ENCODE data around the gene C16orf89. TPM values are rescaled to one million over a fixed set of nuclear protein-coding genes. Genes with fewer than 3 reads are reported as not detected.
"Not testable (repeated sequence)": the region's sequence is repeated elsewhere in the genome, so short reads cannot be mapped to it uniquely, and the experiment has no call there.

The C16orf89 gene
- total and polyA plus RNA-seq, 2 experiments from 2014 or later = 2.8 to 4.4 TPM

DNA sequence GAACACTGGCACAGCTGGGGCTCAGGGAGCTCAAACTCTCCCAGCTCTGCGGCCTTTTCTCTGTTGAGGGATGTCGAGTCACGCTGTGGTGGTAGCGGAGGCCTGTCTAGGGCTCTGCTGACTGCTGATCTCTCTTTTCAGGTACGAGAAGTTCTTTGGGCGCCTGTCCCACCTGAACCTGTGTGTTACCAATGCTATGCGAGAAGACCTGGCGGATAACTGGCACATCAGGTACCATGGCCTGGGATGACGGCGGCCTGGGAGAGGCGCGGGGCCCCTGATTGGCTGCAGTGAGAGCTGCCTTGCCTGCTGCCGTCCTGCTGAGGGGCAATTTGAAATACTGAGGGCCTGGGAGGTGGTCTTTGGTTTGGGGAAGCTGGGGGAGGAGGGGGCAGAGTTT is 11.5 kb upstream of the C16orf89 start:
- no peak overlapping the region for H3K4me2 ChIP-seq
- H3K4me3 ChIP-seq = no peak overlapping the region
- H3K27me3 ChIP-seq (ENCODE audit: insufficient read depth) = no peaks in the 10 kb centered on the region
- Mint-ChIP-seq H3K9me3 (no peaks in the 10 kb centered on the region), H3K27ac (no peak overlapping the region), H3K4me1 (peaks cover 11% of the 10 kb centered on the region; the same call in 1 of the 3 replicates), H3K4me3 (no peak overlapping the region), H3K27me3 (ENCODE audit: insufficient read depth, low read depth, poor library complexity) (peaks cover 14% of the 10 kb centered on the region), H3K36me3 (ENCODE audit: low read depth) (peaks cover 53% of the 10 kb centered on the region)
- TF ChIP-seq, protein P1, sequence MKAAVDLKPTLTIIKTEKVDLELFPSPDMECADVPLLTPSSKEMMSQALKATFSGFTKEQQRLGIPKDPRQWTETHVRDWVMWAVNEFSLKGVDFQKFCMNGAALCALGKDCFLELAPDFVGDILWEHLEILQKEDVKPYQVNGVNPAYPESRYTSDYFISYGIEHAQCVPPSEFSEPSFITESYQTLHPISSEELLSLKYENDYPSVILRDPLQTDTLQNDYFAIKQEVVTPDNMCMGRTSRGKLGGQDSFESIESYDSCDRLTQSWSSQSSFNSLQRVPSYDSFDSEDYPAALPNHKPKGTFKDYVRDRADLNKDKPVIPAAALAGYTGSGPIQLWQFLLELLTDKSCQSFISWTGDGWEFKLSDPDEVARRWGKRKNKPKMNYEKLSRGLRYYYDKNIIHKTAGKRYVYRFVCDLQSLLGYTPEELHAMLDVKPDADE (IDR thresholded peaks at IDR 0.05) = no peak
- TF ChIP-seq EZH2 (IDR thresholded peaks at IDR 0.05; ENCODE audit: low read depth, unreplicated experiment) (no peak), NANOG (IDR thresholded peaks at IDR 0.05; ENCODE audit: borderline replicate concordance) (no peak), POLR2AphosphoS5 (IDR thresholded peaks at IDR 0.05; ENCODE audit: low read depth) (no peak)
- no peak for DNase-seq (ENCODE audit: low spot score)
- no peaks in the 10 kb centered on the region for H3F3A ChIP-seq (replicated peaks; ENCODE audit: low read depth)
- peaks cover 6% of the 10 kb centered on the region for H3K4me1 ChIP-seq (ENCODE audit: insufficient read depth)
- no peaks in the 10 kb centered on the region; the same call in 1 of the 2 replicates for H3K36me3 ChIP-seq (ENCODE audit: insufficient read depth)
- H3K9me2 ChIP-seq (ENCODE audit: insufficient read depth) = no peaks in the 10 kb centered on the region
- H3K27ac ChIP-seq (ENCODE audit: low read depth) = no peak overlapping the region
- H2AFZ ChIP-seq = no peak overlapping the region
- peaks cover 33% of the 10 kb centered on the region for H3K79me2 ChIP-seq (replicated peaks; ENCODE audit: insufficient read depth)
- no peak for ATAC-seq
- no peaks in the 10 kb centered on the region; the same call in 1 of the 2 replicates for H4K20me1 ChIP-seq (replicated peaks; ENCODE audit: insufficient read depth)

DNA sequence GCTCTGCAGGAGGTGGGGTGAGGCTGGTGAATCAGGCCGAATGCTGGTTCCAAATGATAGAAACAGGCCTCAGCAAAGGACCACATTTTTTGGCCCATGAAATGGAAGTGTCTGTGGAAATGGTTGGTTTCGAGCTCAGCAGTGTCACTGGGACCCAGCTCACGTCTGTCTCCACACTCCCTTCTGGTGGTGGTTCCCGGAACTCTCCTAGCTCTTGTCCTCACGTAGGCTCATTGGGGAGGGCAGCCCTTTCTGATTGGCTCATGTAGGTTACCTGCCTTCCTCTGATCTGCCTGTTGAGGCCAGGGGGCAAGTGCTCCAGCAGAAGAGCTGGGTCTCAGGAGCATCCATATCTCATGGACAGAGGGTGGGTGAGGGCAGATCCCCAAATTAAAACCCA is 9.9 kb upstream of the C16orf89 start:
- ATAC-seq = peak; percentile 54
- no peak overlapping the region for H3K27ac Mint-ChIP-seq
- H3K4me1 Mint-ChIP-seq = peaks cover 11% of the 10 kb centered on the region; the same call in 1 of the 3 replicates

DNA sequence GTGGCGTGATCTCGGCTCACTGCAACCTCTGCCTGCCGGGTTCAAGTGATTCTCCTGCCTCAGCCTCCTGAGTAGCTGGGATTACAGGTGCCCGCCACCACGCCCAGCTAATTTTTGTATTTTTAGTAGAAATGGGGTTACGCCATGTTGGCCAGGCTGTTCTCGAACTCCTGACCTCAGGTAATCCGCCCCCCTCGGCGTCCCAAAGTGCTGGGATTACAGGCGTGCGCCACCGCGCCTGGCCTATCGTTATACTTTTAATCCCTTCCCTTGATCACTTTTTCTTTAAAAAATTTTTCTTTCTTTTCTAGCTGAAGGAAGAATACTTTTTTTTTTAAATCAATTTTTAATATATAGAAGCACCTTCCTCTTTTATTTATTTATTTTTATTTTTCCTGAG is 8.0 kb upstream of the C16orf89 start:
- not testable (repeated sequence) for H4K20me1 ChIP-seq (replicated peaks; ENCODE audit: insufficient read depth); H3K36me3 ChIP-seq (ENCODE audit: insufficient read depth); H3K27ac ChIP-seq (ENCODE audit: low read depth); H3K4me3 ChIP-seq; H3K27me3 ChIP-seq (ENCODE audit: insufficient read depth); H3K27ac Mint-ChIP-seq; H3K4me2 ChIP-seq; H2AFZ ChIP-seq; H3K4me3 Mint-ChIP-seq; H3K9me2 ChIP-seq (ENCODE audit: insufficient read depth); H3K9me3 Mint-ChIP-seq; DNase-seq (ENCODE audit: low spot score); H3K4me1 ChIP-seq (ENCODE audit: insufficient read depth); ATAC-seq; H3F3A ChIP-seq (replicated peaks; ENCODE audit: low read depth)
- peaks cover 35% of the 10 kb centered on the region for H3K79me2 ChIP-seq (replicated peaks; ENCODE audit: insufficient read depth)
- H3K27me3 Mint-ChIP-seq (ENCODE audit: insufficient read depth, low read depth, poor library complexity) = peaks cover 21% of the 10 kb centered on the region
- peaks cover 11% of the 10 kb centered on the region; the same call in 1 of the 3 replicates for H3K4me1 Mint-ChIP-seq
- H3K36me3 Mint-ChIP-seq (ENCODE audit: low read depth) = peaks cover 36% of the 10 kb centered on the region

More for the DNA sequence above, 9.9 kb upstream of the C16orf89 start:
- Mint-ChIP-seq H3K27me3 (ENCODE audit: insufficient read depth, low read depth, poor library complexity) (peaks cover 17% of the 10 kb centered on the region), H3K36me3 (ENCODE audit: low read depth) (peaks cover 49% of the 10 kb centered on the region), H3K4me3 (no peak overlapping the region), H3K9me3 (0 out of 3 replicates have a peak, but pooled peaks cover 3% of the 10 kb centered on the region)
- H3K4me2 ChIP-seq = no peak overlapping the region
- H3K36me3 ChIP-seq (ENCODE audit: insufficient read depth) = no peaks in the 10 kb centered on the region; the same call in 1 of the 2 replicates
- no peaks in the 10 kb centered on the region; the same call in 1 of the 2 replicates for H3F3A ChIP-seq (replicated peaks; ENCODE audit: low read depth)
- no peaks in the 10 kb centered on the region for H3K27me3 ChIP-seq (ENCODE audit: insufficient read depth)
- H3K4me1 ChIP-seq (ENCODE audit: insufficient read depth) = peaks cover 7% of the 10 kb centered on the region
- H3K79me2 ChIP-seq (replicated peaks; ENCODE audit: insufficient read depth) = peaks cover 35% of the 10 kb centered on the region
- no peak for TF ChIP-seq ZNF114 (CRISPR knock-in tag; IDR thresholded peaks at IDR 0.05)
- TF ChIP-seq, protein P2, sequence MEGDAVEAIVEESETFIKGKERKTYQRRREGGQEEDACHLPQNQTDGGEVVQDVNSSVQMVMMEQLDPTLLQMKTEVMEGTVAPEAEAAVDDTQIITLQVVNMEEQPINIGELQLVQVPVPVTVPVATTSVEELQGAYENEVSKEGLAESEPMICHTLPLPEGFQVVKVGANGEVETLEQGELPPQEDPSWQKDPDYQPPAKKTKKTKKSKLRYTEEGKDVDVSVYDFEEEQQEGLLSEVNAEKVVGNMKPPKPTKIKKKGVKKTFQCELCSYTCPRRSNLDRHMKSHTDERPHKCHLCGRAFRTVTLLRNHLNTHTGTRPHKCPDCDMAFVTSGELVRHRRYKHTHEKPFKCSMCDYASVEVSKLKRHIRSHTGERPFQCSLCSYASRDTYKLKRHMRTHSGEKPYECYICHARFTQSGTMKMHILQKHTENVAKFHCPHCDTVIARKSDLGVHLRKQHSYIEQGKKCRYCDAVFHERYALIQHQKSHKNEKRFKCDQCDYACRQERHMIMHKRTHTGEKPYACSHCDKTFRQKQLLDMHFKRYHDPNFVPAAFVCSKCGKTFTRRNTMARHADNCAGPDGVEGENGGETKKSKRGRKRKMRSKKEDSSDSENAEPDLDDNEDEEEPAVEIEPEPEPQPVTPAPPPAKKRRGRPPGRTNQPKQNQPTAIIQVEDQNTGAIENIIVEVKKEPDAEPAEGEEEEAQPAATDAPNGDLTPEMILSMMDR (conservative IDR thresholded peaks at IDR 0.05; ENCODE audit: low read depth in 2 of 2) = peak in 1 of 2 experiments; percentile 45; a peak in 3 of 4 replicates
- H3K27ac ChIP-seq (ENCODE audit: low read depth) = no peak overlapping the region
- H3K9me2 ChIP-seq (ENCODE audit: insufficient read depth) = no peaks in the 10 kb centered on the region
- H4K20me1 ChIP-seq (replicated peaks; ENCODE audit: insufficient read depth) = no peaks in the 10 kb centered on the region; the same call in 1 of the 2 replicates
- H3K4me3 ChIP-seq = no peak overlapping the region
- H2AFZ ChIP-seq = no peak overlapping the region
- peak; percentile 68 for DNase-seq (ENCODE audit: low spot score)
